Smooth muscle cell of the coronary artery (primary cell): ENCODE data around the gene OR6T1. TPM values are rescaled to one million over a fixed set of nuclear protein-coding genes. Genes with fewer than 3 reads are reported as not detected.

Experiments used
- total RNA-seq: library from RNA; depleted of rRNA; stranded (reverse); fragments of >200 nt; gene quantifications from 2 replicates; pipeline ENCODE4 v1.2.3, GENCODE V29; 2014; ENCODE audit warnings: low replicate concordance

Gene OR6T1
- total RNA-seq = not detected in 2 replicates

GRCh38 chr11:123943738-123944137, at the start of gene OR6T1:
OR6T1 (minus strand) TSS chr11:123943838; CDS start chr11:123943838, 0 bp downstream.

GRCh38 chr11:123977731-123978347, 34.2 kb upstream of the OR6T1 start, which contains the start of gene OR10S1:
OR10S1 (minus strand) TSS chr11:123977781; CDS start chr11:123977664, 117 bp downstream.

GRCh38 chr11:123939317-123939716, 4.3 kb downstream of the OR6T1 start, which contains the start of gene OR4D5:
OR4D5 (plus strand) TSS chr11:123939617; CDS start chr11:123939617, 0 bp downstream.

GRCh38 chr11:123901867-123902266, 41.8 kb downstream of the OR6T1 start, which contains the start of gene OR8D4:
OR8D4 (plus strand) TSS chr11:123902167; CDS start chr11:123906432, 4,265 bp downstream.

Other genes with a start within 250 kb of the OR6T1 start
- gene ZNF202, start 202.2 kb downstream of the OR6T1 start, total RNA-seq = 4.6 and 6.2 TPM in 2 replicates
- gene OR6X1, start 189.3 kb downstream of the OR6T1 start, total RNA-seq = not detected in 2 replicates
- not detected in 2 replicates for gene OR6M1, start 137.5 kb downstream of the OR6T1 start, total RNA-seq
- gene TMEM225, start 58.2 kb downstream of the OR6T1 start, total RNA-seq = not detected in 2 replicates
- not detected in 2 replicates for gene OR8D4, start 41.7 kb downstream of the OR6T1 start, total RNA-seq
- not detected in 2 replicates for gene OR4D5, start 4.2 kb downstream of the OR6T1 start, total RNA-seq
- gene OR10S1, start 33.9 kb upstream of the OR6T1 start, total RNA-seq = not detected in 2 replicates
- gene OR10G6, start 51.3 kb upstream of the OR6T1 start, total RNA-seq = not detected in 2 replicates
- gene OR10G4, start 69.2 kb upstream of the OR6T1 start, total RNA-seq = not detected in 2 replicates
- not detected in 2 replicates for gene OR10G9, start 79.2 kb upstream of the OR6T1 start, total RNA-seq
- not detected in 2 replicates for gene OR10G8, start 83.0 kb upstream of the OR6T1 start, total RNA-seq
- not detected in 2 replicates for gene OR10G7, start 97.5 kb upstream of the OR6T1 start, total RNA-seq
- 11.4 and 18.1 TPM in 2 replicates for gene VWA5A, start 171.6 kb upstream of the OR6T1 start, total RNA-seq
- not detected in 2 replicates for gene OR10D3, start 239.5 kb upstream of the OR6T1 start, total RNA-seq